HepG2 (cell line): Measurements from ENCODE around the gene SREBF1. TPM values are rescaled to one million over a fixed set of nuclear protein-coding genes. Genes with fewer than 3 reads are reported as not detected.

Experiments used
- CHD2 ChIP-seq: IDR thresholded peaks from 2 replicates; pipeline ENCODE4 v1.6.1; 2011; ENCODE audit warnings: low read depth, low read length, improper control_type of control experiment
- DR1 ChIP-seq: sonication (generic); formaldehyde crosslinking; IDR thresholded peaks from 2 replicates; pipeline ENCODE4 v1.8.0; 2021; ENCODE audit warnings: mild to moderate bottlenecking, missing genetic modification reagents, inconsistent platforms
- EZH2 ChIP-seq: conservative IDR thresholded peaks from 2 replicates; pipeline ENCODE4 v1.6.1; 2012; ENCODE audit warnings: mild to moderate bottlenecking, low read depth, low read length, moderate library complexity
- FOXC1 ChIP-seq: sonication (generic); formaldehyde crosslinking; IDR thresholded peaks from 2 replicates; pipeline ENCODE4 v1.8.0; 2022; ENCODE audit warnings: mild to moderate bottlenecking, missing genetic modification reagents, borderline replicate concordance
- GATA4 ChIP-seq: sonication (generic); IDR thresholded peaks from 2 replicates; pipeline ENCODE4 v1.6.1; 2016; ENCODE audit warnings: antibody characterized with exemption, low read depth, borderline replicate concordance
- KDM5A ChIP-seq: fragments of 200-600 bp; sonication (generic); IDR thresholded peaks from 2 replicates; pipeline ENCODE4 v1.7.0; 2018; ENCODE audit warnings: antibody characterized with exemption, mild to moderate bottlenecking, low read length, borderline replicate concordance
- NFKB2 ChIP-seq: sonication (generic); formaldehyde crosslinking; IDR thresholded peaks from 2 replicates; pipeline ENCODE4 v1.4.0; 2020; ENCODE audit warnings: missing genetic modification reagents, borderline replicate concordance
- NR1H2 ChIP-seq: sonication (generic); formaldehyde crosslinking; IDR thresholded peaks from 2 replicates; pipeline ENCODE4 v1.8.1; 2022; ENCODE audit warnings: low read depth, missing genetic modification reagents, borderline replicate concordance
- PCBP1 ChIP-seq: fragments of 200-400 bp; formaldehyde crosslinking; IDR thresholded peaks from 2 replicates; pipeline ENCODE4 v1.6.1; 2017; ENCODE audit warnings: mild to moderate bottlenecking, low read depth, low read length, borderline replicate concordance
- TBX3 ChIP-seq: fragments of 450-650 bp; IDR thresholded peaks from 2 replicates; pipeline ENCODE4 v1.6.1; 2017; ENCODE audit warnings: antibody characterized with exemption, mild to moderate bottlenecking, inconsistent platforms, borderline replicate concordance
- ZFAT ChIP-seq: sonication (generic); formaldehyde crosslinking; conservative IDR thresholded peaks from 2 replicates; pipeline ENCODE4 v1.8.1; 2023; ENCODE audit warnings: missing genetic modification reagents, inconsistent platforms
- ZNF543 ChIP-seq: sonication (generic); formaldehyde crosslinking; IDR thresholded peaks from 2 replicates; pipeline ENCODE4 v1.4.0; 2020; ENCODE audit warnings: mild to moderate bottlenecking, missing genetic modification reagents
- ZNF549 ChIP-seq: sonication (generic); formaldehyde crosslinking; IDR thresholded peaks from 2 replicates; pipeline ENCODE4 v1.5.0; 2020; ENCODE audit warnings: missing genetic modification reagents
- ZNF644 ChIP-seq: IDR thresholded peaks from 2 replicates; pipeline ENCODE4 v1.6.1; 2016; ENCODE audit warnings: low read depth
- polyA plus RNA-seq, 8 experiments: library from polyadenylated mRNA; depleted of rRNA in 3 of 8; stranded (reverse) in 7 of 8; unstranded in 1 of 8; fragments of >200 nt; fragmentation: Illumina TruSeq in 4 of 8; extraction: Trizol in 4 of 8; gene quantifications; 2 replicates each; pipeline versions ENCODE4 v1.2.1 to v1.2.3, GENCODE V29; 2011 to 2016; ENCODE audit warnings: low read depth in 4 of 8, missing spikeins in 1 of 8, mixed read lengths in 1 of 8; ENCODE audit not compliant: insufficient read depth in 1 of 8
- total RNA-seq, 5 experiments: library from RNA; depleted of rRNA; stranded (reverse); fragments of >200 nt; fragmentation: Illumina TruSeq; extraction: Trizol; gene quantifications; 2 replicates each; pipeline ENCODE4 v1.2.3, GENCODE V29; 2016; ENCODE audit warnings: low read depth in 1 of 5
- TF ChIP-seq, protein P1 (sequence below): sonication (generic); formaldehyde crosslinking; IDR thresholded peaks from 2 replicates; pipeline ENCODE4 v1.5.0; 2020; ENCODE audit warnings: missing genetic modification reagents
- TF ChIP-seq, protein P2 (sequence below): sonication (generic); formaldehyde crosslinking; IDR thresholded peaks from 2 replicates; pipeline ENCODE4 v1.4.0; 2020; ENCODE audit warnings: missing genetic modification reagents
- TF ChIP-seq, protein P3 (sequence below): sonication (generic); formaldehyde crosslinking; IDR thresholded peaks from 2 replicates; pipeline ENCODE4 v1.5.0; 2020; ENCODE audit warnings: missing genetic modification reagents
- TF ChIP-seq, protein P4 (sequence below): sonication (generic); formaldehyde crosslinking; conservative IDR thresholded peaks from 2 replicates; pipeline ENCODE4 v1.8.0; 2022; ENCODE audit warnings: low read depth, missing genetic modification reagents
- TF ChIP-seq, protein P5 (sequence below): sonication (generic); formaldehyde crosslinking; IDR thresholded peaks from 2 replicates; pipeline ENCODE4 v1.4.0; 2020; ENCODE audit warnings: missing genetic modification reagents
- TF ChIP-seq, protein P6 (sequence below): sonication (generic); formaldehyde crosslinking; IDR thresholded peaks from 2 replicates; pipeline ENCODE4 v1.9.0; 2021; ENCODE audit warnings: missing genetic modification reagents, borderline replicate concordance

SREBF1 gene
- total and polyA plus RNA-seq, 2 of the 13 experiments (the other 11 are each of a cell fraction or from before 2014, with no cell fraction given) = 34.3 to 38.0 TPM

GRCh38 chr17:17837966-17838962 is 1.5 kb upstream of the SREBF1 start (continued):
- TF ChIP-seq, protein P1, sequence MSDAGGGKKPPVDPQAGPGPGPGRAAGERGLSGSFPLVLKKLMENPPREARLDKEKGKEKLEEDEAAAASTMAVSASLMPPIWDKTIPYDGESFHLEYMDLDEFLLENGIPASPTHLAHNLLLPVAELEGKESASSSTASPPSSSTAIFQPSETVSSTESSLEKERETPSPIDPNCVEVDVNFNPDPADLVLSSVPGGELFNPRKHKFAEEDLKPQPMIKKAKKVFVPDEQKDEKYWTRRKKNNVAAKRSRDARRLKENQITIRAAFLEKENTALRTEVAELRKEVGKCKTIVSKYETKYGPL (CRISPR knock-in tag) = no peak
- TF ChIP-seq, protein P2, sequence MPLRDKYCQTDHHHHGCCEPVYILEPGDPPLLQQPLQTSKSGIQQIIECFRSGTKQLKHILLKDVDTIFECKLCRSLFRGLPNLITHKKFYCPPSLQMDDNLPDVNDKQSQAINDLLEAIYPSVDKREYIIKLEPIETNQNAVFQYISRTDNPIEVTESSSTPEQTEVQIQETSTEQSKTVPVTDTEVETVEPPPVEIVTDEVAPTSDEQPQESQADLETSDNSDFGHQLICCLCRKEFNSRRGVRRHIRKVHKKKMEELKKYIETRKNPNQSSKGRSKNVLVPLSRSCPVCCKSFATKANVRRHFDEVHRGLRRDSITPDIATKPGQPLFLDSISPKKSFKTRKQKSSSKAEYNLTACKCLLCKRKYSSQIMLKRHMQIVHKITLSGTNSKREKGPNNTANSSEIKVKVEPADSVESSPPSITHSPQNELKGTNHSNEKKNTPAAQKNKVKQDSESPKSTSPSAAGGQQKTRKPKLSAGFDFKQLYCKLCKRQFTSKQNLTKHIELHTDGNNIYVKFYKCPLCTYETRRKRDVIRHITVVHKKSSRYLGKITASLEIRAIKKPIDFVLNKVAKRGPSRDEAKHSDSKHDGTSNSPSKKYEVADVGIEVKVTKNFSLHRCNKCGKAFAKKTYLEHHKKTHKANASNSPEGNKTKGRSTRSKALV = no peak
- TF ChIP-seq, protein P3, sequence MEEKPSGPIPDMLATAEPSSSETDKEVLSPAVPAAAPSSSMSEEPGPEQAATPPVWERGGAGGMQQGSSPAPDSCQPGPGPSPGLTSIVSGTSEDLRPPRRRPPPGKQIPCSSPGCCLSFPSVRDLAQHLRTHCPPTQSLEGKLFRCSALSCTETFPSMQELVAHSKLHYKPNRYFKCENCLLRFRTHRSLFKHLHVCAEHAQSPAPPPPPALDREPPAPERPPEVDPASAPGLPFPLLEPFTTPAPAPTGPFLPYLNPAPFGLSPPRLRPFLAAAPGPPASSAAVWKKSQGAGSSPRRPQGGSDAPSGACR (CRISPR knock-in tag) = peak; percentile 40; the same call in 1 of the 2 replicates
- TF ChIP-seq EZH2 (no peak), KDM5A (no peak), NFKB2 (CRISPR knock-in tag) (no peak), DR1 (CRISPR knock-in tag) (no peak), TBX3 (no peak), ZNF543 (no peak), CHD2 (no peak), ZFAT (CRISPR knock-in tag) (no peak), ZNF644 (CRISPR knock-in tag) (no peak), FOXC1 (CRISPR knock-in tag) (peak; percentile 23; the same call in 1 of the 2 replicates), ZNF549 (CRISPR knock-in tag) (no peak), NR1H2 (CRISPR knock-in tag) (no peak), PCBP1 (no peak), GATA4 (no peak)
- TF ChIP-seq, protein P4, sequence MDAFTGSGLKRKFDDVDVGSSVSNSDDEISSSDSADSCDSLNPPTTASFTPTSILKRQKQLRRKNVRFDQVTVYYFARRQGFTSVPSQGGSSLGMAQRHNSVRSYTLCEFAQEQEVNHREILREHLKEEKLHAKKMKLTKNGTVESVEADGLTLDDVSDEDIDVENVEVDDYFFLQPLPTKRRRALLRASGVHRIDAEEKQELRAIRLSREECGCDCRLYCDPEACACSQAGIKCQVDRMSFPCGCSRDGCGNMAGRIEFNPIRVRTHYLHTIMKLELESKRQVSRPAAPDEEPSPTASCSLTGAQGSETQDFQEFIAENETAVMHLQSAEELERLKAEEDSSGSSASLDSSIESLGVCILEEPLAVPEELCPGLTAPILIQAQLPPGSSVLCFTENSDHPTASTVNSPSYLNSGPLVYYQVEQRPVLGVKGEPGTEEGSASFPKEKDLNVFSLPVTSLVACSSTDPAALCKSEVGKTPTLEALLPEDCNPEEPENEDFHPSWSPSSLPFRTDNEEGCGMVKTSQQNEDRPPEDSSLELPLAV (CRISPR knock-in tag) = no peak
- TF ChIP-seq, protein P5, sequence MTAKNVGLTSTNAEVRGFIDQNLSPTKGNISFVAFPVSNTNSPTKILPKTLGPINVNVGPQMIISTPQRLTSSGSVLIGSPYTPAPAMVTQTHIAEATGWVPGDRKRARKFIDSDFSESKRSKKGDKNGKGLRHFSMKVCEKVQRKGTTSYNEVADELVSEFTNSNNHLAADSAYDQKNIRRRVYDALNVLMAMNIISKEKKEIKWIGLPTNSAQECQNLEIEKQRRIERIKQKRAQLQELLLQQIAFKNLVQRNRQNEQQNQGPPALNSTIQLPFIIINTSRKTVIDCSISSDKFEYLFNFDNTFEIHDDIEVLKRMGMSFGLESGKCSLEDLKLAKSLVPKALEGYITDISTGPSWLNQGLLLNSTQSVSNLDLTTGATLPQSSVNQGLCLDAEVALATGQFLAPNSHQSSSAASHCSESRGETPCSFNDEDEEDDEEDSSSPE (CRISPR knock-in tag) = no peak
- TF ChIP-seq, protein P6, sequence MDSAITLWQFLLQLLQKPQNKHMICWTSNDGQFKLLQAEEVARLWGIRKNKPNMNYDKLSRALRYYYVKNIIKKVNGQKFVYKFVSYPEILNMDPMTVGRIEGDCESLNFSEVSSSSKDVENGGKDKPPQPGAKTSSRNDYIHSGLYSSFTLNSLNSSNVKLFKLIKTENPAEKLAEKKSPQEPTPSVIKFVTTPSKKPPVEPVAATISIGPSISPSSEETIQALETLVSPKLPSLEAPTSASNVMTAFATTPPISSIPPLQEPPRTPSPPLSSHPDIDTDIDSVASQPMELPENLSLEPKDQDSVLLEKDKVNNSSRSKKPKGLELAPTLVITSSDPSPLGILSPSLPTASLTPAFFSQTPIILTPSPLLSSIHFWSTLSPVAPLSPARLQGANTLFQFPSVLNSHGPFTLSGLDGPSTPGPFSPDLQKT (CRISPR knock-in tag) = no peak
